ENCODE data around the gene GFY. TPM values are rescaled to one million over a fixed set of nuclear protein-coding genes. Genes with fewer than 3 reads are reported as not detected.

The GFY gene
- total RNA-seq, 1 donor = not detected

DNA sequence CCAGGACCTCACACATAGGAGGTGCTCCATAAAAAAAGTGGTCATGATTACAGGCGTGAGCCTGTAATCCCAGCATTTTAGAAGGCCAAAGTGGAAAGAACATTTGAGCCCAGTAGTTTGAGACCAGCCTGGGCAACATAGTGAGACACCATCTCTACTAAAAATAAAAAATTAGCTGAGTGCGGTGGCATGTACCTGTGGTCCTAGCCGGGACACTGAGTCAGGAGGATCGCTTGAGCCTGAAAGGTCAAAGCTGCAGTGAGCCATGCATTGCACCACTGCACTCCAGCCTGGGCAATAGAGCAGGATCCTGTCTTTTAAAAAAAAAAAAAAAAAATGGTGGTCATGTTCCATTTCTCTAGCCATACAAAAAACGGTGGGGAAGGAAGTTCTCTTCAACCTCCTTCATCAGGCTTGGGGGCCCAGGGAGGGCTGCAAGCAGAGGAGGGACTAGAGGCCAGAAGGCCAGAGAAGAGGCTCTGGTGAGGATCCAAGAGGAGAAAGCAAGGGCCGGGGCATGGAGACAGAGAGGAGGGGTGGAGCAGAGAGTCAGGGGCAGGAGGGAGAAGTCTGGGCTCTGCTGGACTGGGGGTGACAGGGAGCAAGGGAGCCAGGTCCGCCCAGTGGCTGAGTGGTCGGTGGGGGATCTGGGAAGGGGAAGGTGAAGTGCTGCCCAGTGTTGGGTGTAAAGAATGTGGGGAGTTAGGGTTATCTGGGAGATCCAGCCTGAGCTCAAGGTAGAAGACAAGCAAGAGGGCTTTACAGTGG lies 28.3 kb upstream of the GFY start:
- TF ChIP-seq, protein P1, sequence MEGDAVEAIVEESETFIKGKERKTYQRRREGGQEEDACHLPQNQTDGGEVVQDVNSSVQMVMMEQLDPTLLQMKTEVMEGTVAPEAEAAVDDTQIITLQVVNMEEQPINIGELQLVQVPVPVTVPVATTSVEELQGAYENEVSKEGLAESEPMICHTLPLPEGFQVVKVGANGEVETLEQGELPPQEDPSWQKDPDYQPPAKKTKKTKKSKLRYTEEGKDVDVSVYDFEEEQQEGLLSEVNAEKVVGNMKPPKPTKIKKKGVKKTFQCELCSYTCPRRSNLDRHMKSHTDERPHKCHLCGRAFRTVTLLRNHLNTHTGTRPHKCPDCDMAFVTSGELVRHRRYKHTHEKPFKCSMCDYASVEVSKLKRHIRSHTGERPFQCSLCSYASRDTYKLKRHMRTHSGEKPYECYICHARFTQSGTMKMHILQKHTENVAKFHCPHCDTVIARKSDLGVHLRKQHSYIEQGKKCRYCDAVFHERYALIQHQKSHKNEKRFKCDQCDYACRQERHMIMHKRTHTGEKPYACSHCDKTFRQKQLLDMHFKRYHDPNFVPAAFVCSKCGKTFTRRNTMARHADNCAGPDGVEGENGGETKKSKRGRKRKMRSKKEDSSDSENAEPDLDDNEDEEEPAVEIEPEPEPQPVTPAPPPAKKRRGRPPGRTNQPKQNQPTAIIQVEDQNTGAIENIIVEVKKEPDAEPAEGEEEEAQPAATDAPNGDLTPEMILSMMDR (IDR thresholded peaks at IDR 0.05; ENCODE audit: extremely low read depth, low read depth, low read length) = no peak
- Histone ChIP-seq H3K27me3 (ENCODE audit: insufficient read depth, low read length) (peaks cover 5% of the 10 kb centered on the region), H3K9me3 (ENCODE audit: low read depth, low read length) (no peaks in the 10 kb centered on the region)

DNA sequence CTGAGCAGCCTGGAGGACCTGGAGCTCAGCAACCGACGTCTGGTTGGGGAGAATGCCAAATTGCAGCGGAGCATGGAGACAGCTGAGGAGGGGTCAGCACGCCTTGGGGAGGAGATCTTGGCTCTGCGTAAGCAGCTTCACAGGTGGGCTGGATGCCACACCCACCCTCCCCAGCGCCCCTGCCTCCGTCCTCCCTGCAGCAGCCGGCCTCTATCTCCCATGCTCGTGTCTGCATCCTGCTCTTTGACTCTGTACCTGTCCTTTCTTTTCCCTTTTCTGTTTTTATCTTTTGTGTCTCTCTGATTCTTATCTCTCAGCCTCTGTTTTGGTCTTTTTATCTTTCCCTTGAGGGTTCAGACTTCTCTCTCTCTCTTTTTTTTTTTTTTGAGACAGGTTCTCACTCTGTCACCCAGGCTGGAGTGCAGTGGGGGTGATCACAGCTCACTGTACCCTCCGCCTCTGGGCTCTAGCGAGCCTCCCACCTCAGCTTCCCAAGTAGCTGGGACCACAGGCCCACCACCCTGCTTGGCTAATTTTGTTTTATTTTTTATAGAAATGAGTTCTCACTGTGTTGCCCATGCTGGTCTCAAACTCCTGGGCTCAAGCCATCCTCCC lies 27.1 kb upstream of the GFY start:
- no peaks in the 10 kb centered on the region for H3K9me3 ChIP-seq (ENCODE audit: low read depth, low read length)
- H3K27me3 ChIP-seq (ENCODE audit: insufficient read depth, low read length) = peaks cover 5% of the 10 kb centered on the region

More for the DNA sequence above, 28.3 kb upstream of the GFY start:
- DNase-seq (ENCODE audit: insufficient read length, low spot score, missing footprints) = peak; percentile 59
- no peak overlapping the region for H3K27ac ChIP-seq (ENCODE audit: low read depth, low read length)
- no peak overlapping the region for H3K4me2 ChIP-seq (ENCODE audit: insufficient read depth, low read length)
- H3K79me2 ChIP-seq (ENCODE audit: insufficient read depth, low read length) = no peaks in the 10 kb centered on the region
- H3K4me3 ChIP-seq (ENCODE audit: insufficient read depth, low read length) = no peak overlapping the region
- no peaks in the 10 kb centered on the region for H3K36me3 ChIP-seq (ENCODE audit: insufficient read depth, low read length)
- H4K20me1 ChIP-seq (ENCODE audit: insufficient read depth, low read length) = no peaks in the 10 kb centered on the region
- no peak overlapping the region for H2AFZ ChIP-seq (ENCODE audit: low read length)
- H3K4me1 ChIP-seq (ENCODE audit: insufficient read depth, low read length) = no peaks in the 10 kb centered on the region

DNA sequence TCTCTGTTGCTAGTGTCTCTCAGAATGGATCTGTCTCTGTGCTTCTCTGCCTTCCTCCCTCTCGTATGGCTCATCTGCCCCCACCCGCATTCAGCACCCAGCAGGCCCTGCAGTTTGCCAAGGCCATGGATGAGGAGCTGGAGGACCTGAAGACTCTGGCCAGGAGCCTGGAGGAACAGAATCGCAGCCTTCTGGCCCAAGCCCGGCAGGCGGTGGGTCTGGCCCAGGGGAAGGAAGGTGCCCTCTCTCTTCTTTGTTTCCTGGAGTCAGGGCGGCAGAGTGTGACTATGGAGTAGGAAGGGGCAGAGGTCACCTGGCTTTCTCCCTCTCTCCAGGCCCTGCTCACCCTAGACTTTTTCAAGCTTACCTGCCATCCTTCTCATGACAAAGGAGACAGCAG lies 26.3 kb upstream of the GFY start:
- no peak overlapping the region for H2AFZ ChIP-seq (ENCODE audit: low read length)

More for the DNA sequence above, 27.1 kb upstream of the GFY start:
- no peak overlapping the region for H3K27ac ChIP-seq (ENCODE audit: low read depth, low read length)
- TF ChIP-seq, protein P1 (IDR thresholded peaks at IDR 0.05; ENCODE audit: extremely low read depth, low read depth, low read length) = no peak
- DNase-seq (ENCODE audit: insufficient read length, low spot score, missing footprints) = no peak
- H2AFZ ChIP-seq (ENCODE audit: low read length) = no peak overlapping the region
- H3K4me2 ChIP-seq (ENCODE audit: insufficient read depth, low read length) = no peak overlapping the region
- no peaks in the 10 kb centered on the region for H3K79me2 ChIP-seq (ENCODE audit: insufficient read depth, low read length)
- H3K4me1 ChIP-seq (ENCODE audit: insufficient read depth, low read length) = no peaks in the 10 kb centered on the region
- H3K36me3 ChIP-seq (ENCODE audit: insufficient read depth, low read length) = no peaks in the 10 kb centered on the region
- H3K4me3 ChIP-seq (ENCODE audit: insufficient read depth, low read length) = no peak overlapping the region
- no peaks in the 10 kb centered on the region for H4K20me1 ChIP-seq (ENCODE audit: insufficient read depth, low read length)

DNA sequence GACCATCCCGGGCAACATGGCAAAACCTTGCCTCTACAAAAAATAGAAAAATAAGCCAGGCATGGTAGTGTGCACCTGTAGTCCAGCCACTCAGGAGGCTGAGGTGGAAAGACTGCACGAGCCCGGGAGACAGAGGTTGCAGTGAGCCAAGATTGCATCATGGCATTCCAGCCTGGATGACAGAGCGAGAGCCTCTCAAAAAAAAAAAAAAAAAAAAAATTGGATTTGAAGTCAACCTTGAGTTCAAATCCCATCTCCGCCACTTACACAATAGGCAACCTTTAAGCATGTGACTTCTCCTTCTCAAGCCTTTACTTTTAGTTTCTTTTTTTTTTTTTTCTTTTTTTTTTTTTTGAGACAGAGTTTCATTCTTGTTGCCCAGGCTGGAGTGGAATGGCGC lies 25.2 kb upstream of the GFY start:
- Histone ChIP-seq H3K36me3 (ENCODE audit: insufficient read depth, low read length) (no peaks in the 10 kb centered on the region), H3K27me3 (ENCODE audit: insufficient read depth, low read length) (peaks cover 5% of the 10 kb centered on the region), H3K27ac (ENCODE audit: low read depth, low read length) (no peak overlapping the region), H2AFZ (ENCODE audit: low read length) (no peak overlapping the region), H3K9me3 (ENCODE audit: low read depth, low read length) (no peaks in the 10 kb centered on the region), H3K79me2 (ENCODE audit: insufficient read depth, low read length) (no peaks in the 10 kb centered on the region), H4K20me1 (ENCODE audit: insufficient read depth, low read length) (no peaks in the 10 kb centered on the region), H3K4me1 (ENCODE audit: insufficient read depth, low read length) (no peaks in the 10 kb centered on the region), H3K4me2 (ENCODE audit: insufficient read depth, low read length) (no peak overlapping the region), H3K4me3 (ENCODE audit: insufficient read depth, low read length) (no peak overlapping the region)
- DNase-seq (ENCODE audit: insufficient read length, low spot score, missing footprints) = no peak
- TF ChIP-seq, protein P1 (IDR thresholded peaks at IDR 0.05; ENCODE audit: extremely low read depth, low read depth, low read length) = no peak

More for the DNA sequence above, 26.3 kb upstream of the GFY start:
- Histone ChIP-seq H3K9me3 (ENCODE audit: low read depth, low read length) (no peaks in the 10 kb centered on the region), H3K4me2 (ENCODE audit: insufficient read depth, low read length) (no peak overlapping the region), H3K79me2 (ENCODE audit: insufficient read depth, low read length) (no peaks in the 10 kb centered on the region), H4K20me1 (ENCODE audit: insufficient read depth, low read length) (no peaks in the 10 kb centered on the region), H3K27me3 (ENCODE audit: insufficient read depth, low read length) (peaks cover 5% of the 10 kb centered on the region), H3K4me1 (ENCODE audit: insufficient read depth, low read length) (no peaks in the 10 kb centered on the region), H3K27ac (ENCODE audit: low read depth, low read length) (no peak overlapping the region), H3K36me3 (ENCODE audit: insufficient read depth, low read length) (no peaks in the 10 kb centered on the region), H3K4me3 (ENCODE audit: insufficient read depth, low read length) (no peak overlapping the region)
- TF ChIP-seq, protein P1 (IDR thresholded peaks at IDR 0.05; ENCODE audit: extremely low read depth, low read depth, low read length) = no peak
- no peak for DNase-seq (ENCODE audit: insufficient read length, low spot score, missing footprints)

Measured in osteoblast (primary cell).